DMS53 treated with DMSO at 0.1 percent for 48 hours (cell line): ENCODE results near the gene RUSC1.

ENCODE experiments used
- DNase-seq: peaks from one replicate; lab custom pipeline; 2025; ENCODE audit not compliant: unreplicated experiment; lab: John Stamatoyannopoulos, UW

RUSC1 gene

GRCh38 chr1:155294520-155295182 lies 26.0 kb upstream of the RUSC1 start:
- DNase-seq = no peak

GRCh38 chr1:155295183-155295941 lies 25.3 kb upstream of the RUSC1 start:
- no peak for DNase-seq

GRCh38 chr1:155295942-155296267 lies 24.8 kb upstream of the RUSC1 start:
- DNase-seq = no peak

GRCh38 chr1:155296661-155297060 lies 24.0 kb upstream of the RUSC1 start:
- no peak for DNase-seq

GRCh38 chr1:155297384-155297783 lies 23.3 kb upstream of the RUSC1 start:
- no peak for DNase-seq

GRCh38 chr1:155300024-155300423 lies 20.7 kb upstream of the RUSC1 start:
- DNase-seq = no peak

- no peak for DNase-seq
Observed at GRCh38 chr1:155300553-155301329, 20.0 kb upstream of the RUSC1 start.

- DNase-seq = no peak
Observed at GRCh38 chr1:155301342-155301841, 19.3 kb upstream of the RUSC1 start, which contains the start of gene PKLR. TSS of gene PKLR (minus strand) at chr1:155301438. CDS start at chr1:155301395, 43 bp downstream.

- DNase-seq = peak; percentile 29
Observed at GRCh38 chr1:155304558-155305063, 16.1 kb upstream of the RUSC1 start.

GRCh38 chr1:155305881-155306391 lies 14.8 kb upstream of the RUSC1 start:
- DNase-seq = no peak

GRCh38 chr1:155307247-155307740 lies 13.4 kb upstream of the RUSC1 start:
- DNase-seq = no peak

- peak; percentile 99 for DNase-seq
Observed at GRCh38 chr1:155308493-155309422, 11.9 kb upstream of the RUSC1 start, which contains the start of gene FDPS. TSS of gene FDPS (plus strand) at chr1:155308866. CDS start at chr1:155309790, 924 bp downstream.

GRCh38 chr1:155309423-155310021 lies 11.2 kb upstream of the RUSC1 start:
- DNase-seq = no peak

GRCh38 chr1:155313261-155313660 lies 7.4 kb upstream of the RUSC1 start:
- no peak for DNase-seq

GRCh38 chr1:155316922-155317321 lies 3.8 kb upstream of the RUSC1 start:
- no peak for DNase-seq

GRCh38 chr1:155318082-155318481 lies 2.6 kb upstream of the RUSC1 start:
- DNase-seq = no peak

GRCh38 chr1:155319536-155319935 lies 1.2 kb upstream of the RUSC1 start:
- DNase-seq = no peak

GRCh38 chr1:155320252-155320651 lies 442 bp upstream of the RUSC1 start:
- DNase-seq = no peak
